Stimulated activated CD4-positive, alpha-beta T cell treated with anti-CD3 and anti-CD28 coated beads, Interleukin-1b, Interleukin-23, amount 100 ng/mL, for 48 hours (primary cell): ENCODE data around the gene XBP1.
"Not testable (repeated sequence)": the region's sequence is repeated elsewhere in the genome, so short reads cannot be mapped to it uniquely, and the experiment has no call there.

Experiments
- DNase-seq: peaks from one replicate; pipeline ENCODE4 v3.0.0-alpha.2; 2020

XBP1 gene

DNA sequence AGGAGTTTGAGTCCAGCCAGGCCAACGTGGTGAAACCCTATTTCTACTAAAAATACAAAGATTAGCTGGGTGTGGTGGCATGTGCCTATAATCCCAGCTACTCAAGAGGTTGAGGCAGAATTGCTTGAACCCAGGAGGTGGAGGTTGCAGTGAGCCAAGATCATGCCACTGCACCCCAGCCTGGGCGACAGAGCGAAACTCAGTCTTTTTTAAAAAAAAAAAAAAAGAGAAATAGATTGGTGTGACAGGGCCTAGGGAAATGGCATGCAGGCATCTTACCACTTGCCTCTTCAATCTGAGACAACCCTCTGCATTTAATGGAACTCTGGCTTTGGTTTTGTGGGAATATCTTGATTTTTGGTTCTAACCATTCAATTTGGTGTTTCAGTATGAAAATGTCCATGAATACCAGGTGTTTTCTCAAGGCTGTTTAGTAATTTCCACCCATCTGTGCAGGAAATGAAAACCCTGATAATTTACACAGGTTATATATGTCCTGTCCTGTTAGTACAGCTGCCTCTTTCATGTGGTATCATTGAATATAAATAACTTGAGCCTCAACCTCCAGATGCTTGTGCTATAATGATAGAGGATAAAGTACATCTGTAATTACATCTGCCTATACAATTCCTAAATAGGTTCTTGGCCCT is 8.4 kb downstream of the XBP1 start:
- DNase-seq, result no peak

- no peak for DNase-seq
Observed at GRCh38 chr22:28791124-28791523, 9.2 kb downstream of the XBP1 start.

GRCh38 chr22:28788601-28789000 is 11.8 kb downstream of the XBP1 start:
- DNase-seq, result no peak

- no peak for DNase-seq
Observed at GRCh38 chr22:28783786-28784671, 16.3 kb downstream of the XBP1 start.

DNA sequence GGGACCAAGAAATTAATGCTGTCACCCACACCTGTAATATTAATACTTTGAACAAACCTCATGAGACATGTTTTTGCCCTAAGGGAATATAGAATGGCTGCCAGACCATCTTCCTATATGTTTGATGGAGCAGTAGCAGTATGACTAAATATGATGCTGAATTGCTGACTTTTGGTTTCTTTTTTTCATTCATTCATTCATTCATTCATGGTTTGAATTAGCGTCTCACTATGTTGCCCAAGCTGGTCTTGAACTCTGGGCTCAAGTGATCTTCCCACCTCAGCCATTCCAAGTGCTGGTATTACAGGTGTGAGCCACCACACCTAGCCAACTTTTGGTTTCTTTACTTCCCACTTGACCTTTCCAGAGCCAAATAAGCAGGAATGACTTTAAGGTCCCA is 20.1 kb downstream of the XBP1 start:
- no peak for DNase-seq

- no peak for DNase-seq
Observed at GRCh38 chr22:28779833-28780232, 20.5 kb downstream of the XBP1 start.

- DNase-seq, result no peak
Observed at GRCh38 chr22:28774378-28774777, 26.0 kb downstream of the XBP1 start.

GRCh38 chr22:28773461-28773867 is 26.9 kb downstream of the XBP1 start:
- DNase-seq, result no peak

- DNase-seq, result peak; percentile 94
Observed at GRCh38 chr22:28772633-28773460, 27.5 kb downstream of the XBP1 start, which contains the start of gene CCDC117. CCDC117 (plus strand) TSS chr22:28772695; CDS start chr22:28772850, 155 bp downstream.

GRCh38 chr22:28771195-28771791 is 29.1 kb downstream of the XBP1 start:
- no peak for DNase-seq

- DNase-seq, result no peak
Observed at GRCh38 chr22:28769394-28770085, 30.8 kb downstream of the XBP1 start.

DNA sequence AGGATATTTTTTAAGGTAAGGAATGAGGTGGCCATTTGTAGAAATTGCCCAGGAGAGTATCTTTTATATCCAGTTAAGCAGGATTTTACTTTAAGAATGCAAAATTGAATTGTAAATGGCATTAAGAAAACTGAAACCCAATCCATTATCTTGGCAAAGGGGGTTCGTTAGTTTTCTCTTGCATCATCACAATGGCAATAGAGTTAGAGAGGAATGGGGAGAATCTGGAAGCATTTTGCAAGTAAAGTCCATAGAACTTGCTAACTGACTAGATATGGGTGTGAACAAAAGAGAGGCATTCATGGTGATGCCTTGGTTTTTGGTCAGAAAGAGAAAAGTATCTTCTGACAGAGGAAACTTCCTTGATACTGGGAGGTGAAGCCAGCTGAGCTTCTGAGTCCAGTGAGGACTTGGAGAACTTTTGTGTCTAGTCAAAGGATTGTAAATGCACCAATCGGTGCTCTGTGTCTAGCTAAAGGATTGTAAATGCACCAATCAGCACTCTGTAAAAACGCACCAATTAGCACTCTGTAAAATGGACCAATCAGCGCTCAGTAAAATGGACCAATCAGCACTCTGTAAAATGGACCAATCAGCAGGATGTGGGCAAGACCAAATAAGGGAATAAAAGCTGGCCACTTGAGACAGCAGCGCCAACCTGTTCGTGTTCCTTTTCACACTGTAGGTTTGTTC is 31.5 kb downstream of the XBP1 start:
- DNase-seq, result no peak

DNA sequence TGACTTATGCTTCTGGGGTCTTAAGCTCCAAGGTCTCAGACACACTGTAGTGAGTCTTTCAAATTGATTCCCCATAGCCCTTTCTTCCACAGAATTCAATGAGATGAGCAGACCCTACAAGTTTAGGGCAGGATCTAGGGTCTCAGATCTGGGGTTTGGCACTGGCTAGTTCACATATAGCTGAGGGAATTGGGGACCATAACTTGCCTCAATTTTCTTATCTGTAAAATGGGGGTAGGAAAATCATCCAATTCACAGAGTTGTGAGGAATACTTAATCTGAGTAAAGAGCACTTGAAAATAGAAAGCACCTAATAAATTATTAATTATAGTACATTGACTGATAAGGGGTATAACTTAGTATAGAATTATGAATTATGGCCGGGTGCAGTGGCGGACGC is 33.7 kb downstream of the XBP1 start:
- no peak for DNase-seq

GRCh38 chr22:28762000-28762399 is 38.4 kb downstream of the XBP1 start:
- DNase-seq, result not testable (repeated sequence)

DNA sequence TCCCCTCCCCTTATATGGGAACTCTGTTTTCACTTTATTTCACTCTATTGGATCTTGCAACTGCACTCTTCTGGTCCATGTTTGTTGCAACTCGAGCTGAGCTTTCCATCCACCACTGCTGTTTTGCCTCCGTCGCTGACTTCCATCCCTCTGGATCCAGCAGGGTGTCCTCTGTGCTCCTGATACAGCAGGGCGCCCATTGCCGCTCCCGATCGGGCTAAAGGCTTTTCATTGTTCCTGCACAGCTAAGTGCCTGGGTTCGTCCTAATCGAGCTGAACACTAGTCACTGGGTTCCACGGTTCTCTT is 39.0 kb downstream of the XBP1 start:
- DNase-seq, result no peak

GRCh38 chr22:28759861-28760560 is 40.4 kb downstream of the XBP1 start:
- DNase-seq, result no peak

GRCh38 chr22:28754512-28754911 is 45.9 kb downstream of the XBP1 start:
- not testable (repeated sequence) for DNase-seq

DNA sequence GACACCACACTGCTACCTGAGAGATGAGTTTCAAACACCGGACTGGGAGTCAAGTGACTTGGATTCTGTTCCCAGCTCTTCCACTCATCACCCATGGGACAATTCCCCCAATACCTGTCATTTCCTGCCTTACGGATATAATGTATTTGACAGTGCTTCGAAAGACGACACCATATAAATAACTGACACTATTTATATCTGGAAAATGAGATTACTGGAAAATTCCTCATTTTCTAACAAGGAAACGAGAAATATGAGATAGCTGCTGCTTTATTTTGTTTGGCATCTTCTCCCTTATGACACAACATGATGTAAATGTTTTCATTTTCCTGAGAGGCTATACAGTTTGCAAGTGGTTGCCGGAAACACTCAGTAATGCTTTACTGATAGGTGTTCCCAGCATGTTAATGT is 49.9 kb downstream of the XBP1 start:
- DNase-seq, result no peak
